Activated CD8-positive, alpha-beta memory T cell treated with anti-CD3 and anti-CD28 coated beads for 1 hour (primary cell): ENCODE measurements around the gene GPATCH4.

Experiments used
- DNase-seq, 2 donors: peaks; one replicate each; pipeline ENCODE4 v3.0.0-alpha.2; 2020; ENCODE audit warnings: low read depth in 1 of 2; ENCODE audit errors: extremely low read depth in 1 of 2

Gene GPATCH4

DNA sequence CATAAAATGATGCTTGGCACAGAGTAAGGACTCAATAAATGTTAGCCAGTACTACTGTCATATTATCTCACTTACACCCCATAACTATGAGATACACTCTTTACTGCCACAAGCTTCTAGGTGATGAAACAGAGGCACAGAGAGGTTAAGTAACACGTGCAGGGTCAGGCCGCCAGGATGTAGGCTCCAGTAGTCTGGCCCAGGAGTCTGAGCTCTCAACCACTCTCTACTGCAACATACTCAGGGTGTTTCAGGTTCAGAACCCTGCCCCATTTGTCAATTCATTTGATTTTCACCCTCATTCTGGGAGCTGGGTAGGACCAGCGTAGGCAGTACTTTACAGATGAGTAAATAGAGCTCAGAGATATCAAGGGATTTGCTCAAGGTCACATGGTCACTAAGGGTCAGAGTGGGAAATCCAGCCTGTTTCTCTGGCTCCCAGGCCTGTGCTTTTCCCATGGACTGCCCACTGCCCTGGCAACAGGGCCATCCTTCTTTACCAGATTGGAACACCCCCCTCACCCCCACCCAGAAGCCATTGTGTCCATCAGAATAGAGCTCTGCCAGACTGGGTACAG lies 50.1 kb downstream of the GPATCH4 start:
- no peak for DNase-seq

DNA sequence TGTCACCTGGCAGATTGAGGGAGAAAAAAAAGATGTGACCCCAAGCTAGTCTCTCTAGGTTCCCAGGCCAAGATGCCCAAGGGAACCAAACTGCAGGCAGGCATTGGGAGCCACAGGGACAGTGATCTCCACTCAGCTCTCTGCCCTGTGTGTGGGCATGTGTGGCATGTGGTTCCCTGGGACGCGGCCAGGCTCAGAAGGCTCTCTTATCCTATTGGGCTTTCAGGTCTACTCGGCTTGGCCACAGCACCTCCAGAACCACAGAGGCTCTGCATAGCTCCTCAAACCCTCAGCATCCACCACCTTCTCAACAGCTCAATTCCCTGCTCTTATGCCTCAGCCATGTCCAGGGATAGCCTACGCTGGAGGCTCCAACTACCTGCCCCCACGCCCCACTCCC lies 50.9 kb downstream of the GPATCH4 start:
- no peak for DNase-seq

DNA sequence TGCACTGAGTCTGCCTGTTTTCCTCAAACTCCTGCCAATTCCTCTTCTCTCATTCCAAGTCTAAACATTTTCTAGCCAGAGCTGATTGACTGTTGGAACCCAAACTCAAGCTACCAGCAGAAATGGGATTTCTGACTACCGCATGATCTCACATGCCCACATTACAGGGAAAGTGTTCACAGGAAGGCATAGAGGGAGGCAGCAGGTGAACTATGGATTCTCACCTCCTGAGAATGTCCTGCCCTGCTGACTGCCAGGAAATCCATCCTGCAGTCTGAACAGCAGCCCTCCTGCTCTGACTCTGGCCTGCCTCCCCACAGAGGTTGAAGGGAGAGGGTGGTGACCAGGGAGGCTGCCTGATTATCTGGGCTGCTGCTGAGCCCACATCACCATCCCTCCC lies 51.4 kb downstream of the GPATCH4 start:
- DNase-seq, result no peak

DNA sequence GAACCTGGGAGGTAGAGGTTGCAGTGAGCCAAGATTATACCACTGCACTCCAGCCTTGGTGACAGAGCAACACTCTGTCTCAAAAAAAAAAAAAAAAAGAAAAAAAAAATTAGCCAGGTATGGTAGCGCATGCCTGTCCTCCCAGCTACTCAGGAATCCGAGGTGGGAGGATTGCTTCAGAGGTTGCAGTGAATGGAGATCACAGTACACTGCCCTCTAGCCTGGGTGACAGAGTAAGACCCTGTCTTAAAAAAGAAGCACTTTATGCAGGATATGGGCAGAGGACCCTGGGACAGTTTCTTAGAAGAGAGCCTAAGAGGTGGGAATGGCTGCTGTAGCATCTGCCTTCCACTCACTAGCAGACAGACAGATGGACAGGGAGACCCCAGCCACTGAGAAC lies 51.9 kb downstream of the GPATCH4 start:
- DNase-seq, result no peak

DNA sequence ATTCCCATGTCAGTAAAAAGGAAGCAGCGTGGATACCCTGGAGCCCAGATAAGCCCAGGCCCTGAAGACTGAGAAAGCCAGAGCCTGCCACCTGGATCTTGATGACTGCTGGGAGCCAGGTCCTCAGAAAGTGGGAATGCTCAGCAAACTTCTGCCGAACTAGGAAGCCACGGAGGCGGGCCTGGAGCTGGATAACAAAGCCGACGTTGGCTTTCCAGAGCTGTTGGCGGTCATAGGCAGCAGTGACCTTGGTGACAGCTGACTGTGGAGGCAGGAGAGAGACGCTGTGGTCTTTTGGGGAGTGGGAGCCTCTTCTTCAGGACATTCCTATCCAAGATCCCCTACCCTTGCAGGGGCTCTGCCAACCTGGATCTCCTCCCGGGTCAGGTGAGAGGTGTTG lies 53.3 kb downstream of the GPATCH4 start:
- DNase-seq, result no peak

DNA sequence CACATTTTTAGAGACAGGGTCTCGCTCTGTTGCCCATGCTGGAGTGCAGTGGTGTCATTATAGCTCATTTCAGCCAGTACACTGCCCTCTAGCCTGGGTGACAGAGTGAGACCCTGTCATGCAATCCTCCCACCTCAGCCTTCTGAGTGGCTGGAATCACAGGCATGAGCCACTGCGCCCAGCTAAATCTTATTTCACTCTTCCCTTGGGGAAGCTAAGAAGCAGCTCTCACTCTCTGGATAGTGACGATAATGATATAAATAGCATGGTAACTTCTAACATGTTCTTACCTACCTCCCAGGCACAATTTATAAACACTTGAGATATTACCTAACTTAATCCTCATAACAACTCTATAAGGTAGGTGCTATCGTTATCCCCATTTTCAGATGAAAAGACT lies 53.8 kb downstream of the GPATCH4 start:
- DNase-seq, result no peak

DNA sequence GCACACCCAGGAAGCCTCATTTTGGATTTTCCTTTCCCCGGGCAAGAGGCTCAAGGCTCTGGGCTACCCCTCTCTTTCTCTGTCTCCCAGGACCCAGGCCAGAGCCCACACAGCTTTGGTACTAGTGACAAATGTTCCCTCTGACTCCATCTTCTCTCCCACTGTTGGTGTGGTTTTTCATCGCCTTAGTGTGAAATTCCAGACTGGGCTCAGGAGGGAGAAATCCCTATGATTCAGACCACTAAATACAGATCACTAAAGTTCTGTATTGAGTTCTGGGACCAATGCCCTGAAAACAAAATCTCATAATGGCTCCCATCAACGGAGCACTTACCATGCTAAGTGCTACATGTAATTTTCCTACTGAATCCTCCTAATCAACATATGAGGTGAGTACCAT lies 55.0 kb downstream of the GPATCH4 start:
- DNase-seq, result no peak

DNA sequence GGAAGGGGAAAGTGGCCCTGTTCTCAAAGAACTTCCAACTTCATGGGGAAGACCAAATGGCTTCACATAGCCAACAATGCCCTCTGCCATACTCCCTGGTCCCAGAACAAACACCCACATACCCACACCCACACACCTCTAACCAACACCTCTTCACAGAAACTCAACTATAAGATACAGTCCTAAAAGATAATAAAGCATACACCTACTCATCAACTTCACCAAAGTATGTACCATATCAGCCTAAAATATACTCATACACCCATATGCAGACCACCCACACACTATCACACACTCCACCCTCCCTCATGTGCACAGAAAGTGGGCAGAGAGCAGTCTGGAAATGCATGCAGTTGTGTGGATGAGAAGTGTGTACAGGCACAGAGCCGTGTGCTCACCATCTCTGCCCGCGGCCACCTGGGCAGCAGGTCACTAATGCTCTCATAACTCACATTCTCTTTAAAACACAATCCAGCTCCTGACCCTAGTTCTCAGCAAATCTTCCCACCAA lies 56.6 kb downstream of the GPATCH4 start:
- no peak for DNase-seq
